Neuron (in vitro differentiated cells): ENCODE measurements around the gene KMT5C.

Experiments
- H2AFZ ChIP-seq: one replicate; pipeline ENCODE4 v1.6.1; 2013; ENCODE audit warnings: low read depth, mild to moderate bottlenecking, inconsistent platforms, low read length, moderate library complexity
- H3K27me3 ChIP-seq: one replicate; pipeline ENCODE4 v1.6.1; 2013; ENCODE audit warnings: low read length; ENCODE audit not compliant: insufficient read depth
- H3K36me3 ChIP-seq: one replicate; pipeline ENCODE4 v1.6.1; 2013; ENCODE audit warnings: low read length; ENCODE audit not compliant: insufficient read depth
- H3K4me1 ChIP-seq: one replicate; pipeline ENCODE4 v1.6.1; 2013; ENCODE audit warnings: low read length; ENCODE audit not compliant: insufficient read depth
- H3K4me3 ChIP-seq: 2 replicates; pipeline ENCODE4 v1.5.1; 2013; ENCODE audit warnings: mild to moderate bottlenecking, low read length, moderate library complexity
- H3K9me3 ChIP-seq: one replicate; pipeline ENCODE4 v1.6.1; 2013; ENCODE audit warnings: low read length

Gene KMT5C

DNA sequence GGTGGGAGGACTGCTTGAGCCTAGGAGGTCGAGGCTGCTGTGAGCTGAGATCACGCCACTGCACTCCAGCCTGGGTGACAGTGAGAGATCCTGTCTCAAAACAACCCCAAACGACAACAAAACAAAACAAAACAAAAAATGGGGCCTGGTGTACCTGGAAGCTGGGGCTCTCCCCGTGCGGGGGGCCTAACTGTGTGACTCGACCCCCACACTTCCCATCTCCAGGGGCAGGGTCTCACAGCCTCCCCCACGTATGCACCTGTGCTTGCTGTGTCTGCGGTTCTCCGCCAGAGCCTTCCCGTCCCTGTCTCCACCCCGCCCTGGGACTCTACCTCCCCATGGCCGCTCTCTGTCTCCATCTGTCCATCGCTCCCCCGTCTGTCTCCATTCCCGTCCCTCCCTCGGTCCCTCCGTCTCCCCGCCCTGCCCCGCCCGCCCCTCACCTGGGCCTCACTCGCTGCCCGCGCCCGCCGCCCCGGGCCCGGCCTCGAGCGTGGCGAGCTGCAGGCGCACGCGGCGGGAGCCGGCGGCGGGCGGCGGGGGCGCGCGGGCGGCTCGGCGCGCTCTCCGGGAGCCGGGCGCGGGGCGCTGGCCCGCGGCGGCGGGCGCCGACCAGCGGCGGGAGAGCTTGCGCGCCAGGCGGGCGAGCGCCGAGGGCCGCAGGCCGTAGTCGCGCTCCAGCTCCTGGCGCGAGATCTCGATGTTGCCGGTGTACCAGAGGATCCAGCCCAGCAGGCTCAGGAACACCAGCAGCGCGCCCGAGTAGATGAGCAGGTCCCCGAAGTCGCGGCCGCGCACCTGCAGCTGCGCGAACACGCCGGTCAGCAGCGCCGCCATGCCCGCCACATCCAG is 43.8 kb downstream of the KMT5C start:
- Histone ChIP-seq H3K36me3 (peaks cover 20% of the 10 kb centered on the region), H2AFZ (no peak overlapping the region), H3K27me3 (no peaks in the 10 kb centered on the region), H3K4me1 (peaks cover 28% of the 10 kb centered on the region), H3K9me3 (no peaks in the 10 kb centered on the region), H3K4me3 (no peak overlapping the region)

DNA sequence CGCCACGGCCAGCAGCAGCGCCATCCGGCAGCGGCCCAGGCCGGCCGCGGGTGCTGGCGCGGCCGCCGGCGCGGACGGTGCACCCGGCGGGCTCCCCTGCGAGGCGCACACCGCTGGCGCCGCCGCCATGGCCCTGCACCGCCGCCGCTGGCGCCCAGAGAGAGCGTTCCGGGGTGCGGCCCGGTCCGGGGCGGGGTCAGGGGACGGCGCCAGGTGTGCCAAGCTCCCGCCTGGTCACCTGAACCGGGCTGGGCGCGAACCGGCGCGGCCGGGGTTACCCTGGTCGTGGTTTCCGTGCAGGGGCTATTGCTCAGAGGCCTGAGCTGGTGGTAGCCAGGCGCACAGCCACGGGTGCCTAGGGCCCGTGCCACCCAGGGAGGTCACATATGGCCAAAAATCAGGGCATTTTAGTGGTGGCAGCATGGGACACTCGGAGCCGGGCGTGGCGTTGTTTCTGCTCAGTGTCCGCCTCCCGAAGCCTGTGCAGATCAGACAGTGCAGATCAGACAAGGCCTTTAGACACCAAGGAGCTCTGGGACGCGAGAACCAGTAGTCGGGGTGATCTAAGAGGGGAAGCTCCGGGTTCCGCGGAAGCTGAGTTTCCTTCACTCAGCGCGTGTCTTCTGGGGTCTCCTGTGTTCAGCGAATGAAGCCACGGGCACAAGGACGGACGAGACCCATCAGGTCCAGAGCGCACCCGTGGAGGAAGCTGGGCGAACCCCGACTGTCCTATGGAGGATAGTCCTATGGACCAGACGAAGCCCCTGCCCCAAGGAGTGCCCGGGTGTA is 44.6 kb downstream of the KMT5C start, which contains the start of gene TMEM238:
Gene TMEM238 (minus strand): TSS at position 162 of the 789 bp plus-strand sequence. CDS start 33 bp downstream, at position 129.
- peaks cover 28% of the 10 kb centered on the region for H3K36me3 ChIP-seq
- H2AFZ ChIP-seq: peak within 1 kb of the TSS; percentile 16
- no peaks in the 10 kb centered on the region for H3K27me3 ChIP-seq
- H3K9me3 ChIP-seq: no peaks in the 10 kb centered on the region
- peak within 1 kb of the TSS; percentile 76 for H3K4me3 ChIP-seq
- H3K4me1 ChIP-seq: peaks cover 29% of the 10 kb centered on the region

DNA sequence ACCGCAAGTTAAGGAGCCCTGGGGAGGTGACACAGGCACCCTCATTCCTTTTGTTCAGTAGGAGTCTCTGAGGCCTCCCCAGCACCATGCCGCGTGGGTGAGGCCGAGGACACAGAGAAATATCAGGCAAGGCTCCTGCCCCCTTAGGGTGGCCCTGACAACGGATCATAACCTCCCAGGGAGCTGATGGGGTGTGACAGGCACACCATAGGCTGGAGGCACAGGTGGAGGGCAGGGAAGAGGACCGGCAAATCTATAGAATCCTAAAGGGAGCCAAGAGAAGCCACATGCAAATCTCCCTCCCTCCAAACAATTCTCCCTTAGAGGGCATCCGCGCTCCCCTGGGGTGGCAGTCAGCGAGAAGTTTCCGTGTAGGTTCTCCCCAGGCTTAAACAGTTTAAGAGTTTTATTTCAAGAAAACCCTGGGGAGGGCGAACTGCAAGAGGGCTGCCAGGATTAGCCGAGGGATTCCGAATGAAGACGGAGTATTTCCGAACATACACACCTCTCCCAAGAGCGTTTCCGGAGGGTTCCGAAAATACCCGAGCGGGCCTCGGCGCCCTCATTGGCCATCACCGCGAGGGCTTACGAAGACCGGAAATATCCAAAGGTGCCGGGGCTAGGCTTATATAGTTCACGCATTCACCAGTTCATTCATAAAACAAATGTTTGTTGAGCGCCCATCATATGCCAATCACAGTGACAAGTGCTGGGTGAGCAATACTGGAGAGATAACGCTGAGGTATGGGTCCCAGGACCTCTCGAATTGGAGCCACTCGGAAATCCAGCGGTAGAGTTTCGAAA is 45.4 kb downstream of the KMT5C start:
- Histone ChIP-seq H2AFZ (peak overlapping the region; percentile 16), H3K27me3 (no peaks in the 10 kb centered on the region), H3K4me1 (peaks cover 29% of the 10 kb centered on the region), H3K9me3 (no peaks in the 10 kb centered on the region), H3K4me3 (peak overlapping the region; percentile 76), H3K36me3 (peaks cover 36% of the 10 kb centered on the region)

DNA sequence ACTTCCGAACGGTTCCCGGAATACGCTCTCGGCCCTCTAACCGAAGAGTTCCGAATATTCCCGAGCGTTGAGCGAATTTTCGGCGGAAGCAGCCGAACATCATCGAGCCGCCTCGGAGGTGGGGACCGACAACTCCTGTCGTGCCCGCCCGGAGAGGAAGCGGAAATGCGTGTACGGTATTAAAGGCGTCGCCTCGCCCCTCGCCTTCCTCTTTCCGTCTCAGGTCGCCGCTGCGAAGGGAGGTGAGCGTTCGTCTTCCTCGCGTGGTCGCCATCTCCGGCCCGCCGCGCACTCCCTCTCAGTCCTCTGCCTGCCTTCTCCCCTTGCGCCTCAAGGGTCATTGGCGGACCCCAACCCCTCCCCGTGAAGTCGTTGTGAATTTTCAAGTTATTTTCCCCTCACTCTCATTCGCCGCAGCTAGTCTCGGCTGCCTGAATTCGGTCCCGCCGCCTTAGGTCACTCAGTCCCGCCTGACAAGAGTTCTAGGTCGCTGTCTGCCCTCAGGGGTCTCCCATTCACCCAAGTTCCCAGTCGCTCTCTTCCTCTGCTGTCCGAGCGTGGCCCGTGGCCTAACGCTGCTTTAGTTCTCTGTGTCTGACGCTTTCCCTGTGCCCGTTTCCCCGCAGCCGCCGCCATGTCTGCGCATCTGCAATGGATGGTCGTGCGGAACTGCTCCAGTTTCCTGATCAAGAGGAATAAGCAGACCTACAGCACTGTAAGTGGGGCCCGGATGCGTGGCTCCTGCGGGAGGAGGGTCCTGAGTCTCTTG is 46.2 kb downstream of the KMT5C start, which contains the start of gene RPL28:
Gene RPL28 (plus strand): TSS at position 209 of the 769 bp plus-strand sequence. CDS start 426 bp downstream, at position 635.
- peaks cover 39% of the 10 kb centered on the region for H3K36me3 ChIP-seq
- peaks cover 29% of the 10 kb centered on the region for H3K4me1 ChIP-seq
- no peaks in the 10 kb centered on the region for H3K27me3 ChIP-seq
- H2AFZ ChIP-seq: peak within 1 kb of the TSS; percentile 16
- no peaks in the 10 kb centered on the region for H3K9me3 ChIP-seq
- peak within 1 kb of the TSS; percentile 76 for H3K4me3 ChIP-seq

DNA sequence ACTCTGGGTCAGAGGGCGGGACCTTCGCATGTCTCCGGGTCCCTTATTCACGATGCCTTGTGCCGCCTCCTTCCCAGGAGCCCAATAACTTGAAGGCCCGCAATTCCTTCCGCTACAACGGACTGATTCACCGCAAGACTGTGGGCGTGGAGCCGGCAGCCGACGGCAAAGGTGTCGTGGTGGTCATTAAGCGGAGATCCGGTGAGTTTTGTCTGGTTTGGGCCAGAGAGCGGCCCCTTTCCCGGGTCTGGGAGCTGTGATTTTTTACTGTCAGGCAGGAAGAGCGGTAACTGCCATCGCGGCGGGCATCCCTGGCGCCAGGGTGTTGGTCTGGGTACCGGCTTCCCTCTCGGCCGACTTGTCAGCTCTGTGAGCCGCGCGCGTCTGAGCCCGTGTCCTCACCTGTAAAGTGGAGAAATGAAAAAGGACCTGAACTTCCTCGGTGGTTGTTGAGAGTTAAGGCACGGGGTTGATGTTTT is 46.9 kb downstream of the KMT5C start:
- no peaks in the 10 kb centered on the region for H3K27me3 ChIP-seq
- no peak overlapping the region for H2AFZ ChIP-seq
- H3K36me3 ChIP-seq: peaks cover 45% of the 10 kb centered on the region
- H3K4me3 ChIP-seq: peak overlapping the region; percentile 76
- peaks cover 29% of the 10 kb centered on the region for H3K4me1 ChIP-seq
- H3K9me3 ChIP-seq: no peaks in the 10 kb centered on the region

DNA sequence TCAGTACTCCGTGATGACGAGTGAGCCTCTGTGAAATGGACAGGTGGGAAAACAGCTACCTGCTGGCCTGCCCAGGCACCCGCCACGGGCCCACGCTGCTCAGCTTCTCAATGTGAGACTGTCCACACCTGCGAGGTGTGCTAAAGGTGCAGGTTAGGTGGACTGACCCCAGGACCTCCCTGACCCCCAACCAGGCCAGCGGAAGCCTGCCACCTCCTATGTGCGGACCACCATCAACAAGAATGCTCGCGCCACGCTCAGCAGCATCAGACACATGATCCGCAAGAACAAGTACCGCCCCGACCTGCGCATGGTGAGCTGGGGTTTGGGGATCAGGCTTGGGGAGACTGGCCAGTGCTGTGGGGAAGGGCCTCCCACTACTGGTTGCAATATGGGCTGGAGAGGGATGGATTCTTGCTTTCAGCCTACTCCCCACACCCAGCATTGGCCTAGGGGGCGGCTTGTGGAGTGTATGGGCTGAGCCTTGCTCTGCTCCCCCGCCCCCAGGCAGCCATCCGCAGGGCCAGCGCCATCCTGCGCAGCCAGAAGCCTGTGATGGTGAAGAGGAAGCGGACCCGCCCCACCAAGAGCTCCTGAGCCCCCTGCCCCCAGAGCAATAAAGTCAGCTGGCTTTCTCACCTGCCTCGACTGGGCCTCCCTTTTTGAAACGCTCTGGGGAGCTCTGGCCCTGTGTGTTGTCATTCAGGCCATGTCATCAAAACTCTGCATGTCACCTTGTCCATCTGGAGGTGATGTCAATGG is 48.2 kb downstream of the KMT5C start:
- H2AFZ ChIP-seq: no peak overlapping the region
- peaks cover 46% of the 10 kb centered on the region for H3K36me3 ChIP-seq
- H3K9me3 ChIP-seq: no peaks in the 10 kb centered on the region
- H3K4me3 ChIP-seq: peak overlapping the region; percentile 76
- peaks cover 29% of the 10 kb centered on the region for H3K4me1 ChIP-seq
- no peaks in the 10 kb centered on the region for H3K27me3 ChIP-seq

DNA sequence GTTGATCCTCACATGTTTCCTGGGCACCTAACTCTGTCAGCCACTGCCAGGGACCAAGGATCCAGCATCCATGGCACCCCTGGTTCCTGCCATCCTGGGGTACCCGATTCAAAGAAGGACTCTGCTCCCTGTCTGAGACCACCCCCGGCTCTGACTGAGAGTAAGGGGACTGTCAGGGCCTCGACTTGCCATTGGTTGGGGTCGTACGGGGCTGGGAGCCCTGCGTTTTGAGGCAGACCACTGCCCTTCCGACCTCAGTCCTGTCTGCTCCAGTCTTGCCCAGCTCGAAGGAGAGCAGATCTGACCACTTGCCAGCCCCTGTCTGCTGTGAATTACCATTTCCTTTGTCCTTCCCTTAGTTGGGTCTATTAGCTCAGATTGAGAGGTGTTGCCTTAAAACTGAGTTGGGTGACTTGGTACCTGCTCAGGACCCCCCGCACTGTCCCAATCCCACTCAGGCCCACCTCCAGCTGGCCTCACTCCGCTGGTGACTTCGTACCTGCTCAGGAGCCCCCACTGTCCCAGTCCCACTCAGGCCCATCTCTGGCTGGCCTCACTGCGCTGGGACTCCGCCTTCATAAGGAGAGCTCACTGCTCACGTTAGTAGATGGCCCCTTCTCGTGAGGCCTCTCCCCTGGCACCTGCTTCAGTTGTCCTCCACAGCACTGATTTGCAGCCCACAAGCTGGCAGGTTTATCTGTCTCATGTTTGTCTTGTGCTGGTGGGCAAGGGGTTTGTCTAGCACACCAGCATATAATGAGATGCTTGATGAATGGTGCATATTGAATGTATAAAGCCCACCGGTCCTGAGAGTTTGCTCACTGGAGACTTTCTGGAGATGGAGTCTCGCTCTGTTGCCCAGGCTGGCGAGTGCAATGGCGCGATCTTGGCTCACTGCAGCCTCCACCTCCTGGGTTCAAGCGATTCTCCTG is 50.0 kb downstream of the KMT5C start:
- H3K4me1 ChIP-seq: peaks cover 28% of the 10 kb centered on the region

DNA sequence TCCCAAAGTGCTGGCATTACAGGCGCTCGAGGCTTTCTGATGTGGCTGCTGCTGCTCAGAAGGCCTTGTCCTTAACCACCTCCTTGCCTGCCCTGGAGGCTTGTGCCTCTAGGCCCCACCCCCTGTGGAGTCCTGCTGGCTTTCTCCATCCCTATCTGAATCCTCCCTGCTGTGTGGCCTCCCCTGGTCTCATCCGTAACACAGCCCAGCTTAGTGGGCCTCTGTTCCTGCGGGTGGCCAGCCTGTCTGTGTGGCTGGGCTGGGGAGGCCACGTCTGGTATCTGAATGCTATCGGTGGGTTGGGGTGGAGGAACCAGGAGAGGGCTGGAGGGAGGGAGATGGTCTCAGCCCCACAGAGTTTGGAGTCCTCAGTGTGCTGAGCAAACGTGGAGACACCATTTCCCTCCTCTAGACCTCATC is 50.8 kb downstream of the KMT5C start:
- H2AFZ ChIP-seq: no peak overlapping the region
- no peak overlapping the region for H3K4me3 ChIP-seq
- H3K27me3 ChIP-seq: no peaks in the 10 kb centered on the region
- H3K4me1 ChIP-seq: peaks cover 23% of the 10 kb centered on the region
- H3K36me3 ChIP-seq: peaks cover 46% of the 10 kb centered on the region
- H3K9me3 ChIP-seq: no peaks in the 10 kb centered on the region

More for the DNA sequence above, 50.0 kb downstream of the KMT5C start:
- Histone ChIP-seq H3K9me3 (no peaks in the 10 kb centered on the region), H2AFZ (no peak overlapping the region), H3K27me3 (no peaks in the 10 kb centered on the region), H3K4me3 (no peak overlapping the region), H3K36me3 (peaks cover 46% of the 10 kb centered on the region)

DNA sequence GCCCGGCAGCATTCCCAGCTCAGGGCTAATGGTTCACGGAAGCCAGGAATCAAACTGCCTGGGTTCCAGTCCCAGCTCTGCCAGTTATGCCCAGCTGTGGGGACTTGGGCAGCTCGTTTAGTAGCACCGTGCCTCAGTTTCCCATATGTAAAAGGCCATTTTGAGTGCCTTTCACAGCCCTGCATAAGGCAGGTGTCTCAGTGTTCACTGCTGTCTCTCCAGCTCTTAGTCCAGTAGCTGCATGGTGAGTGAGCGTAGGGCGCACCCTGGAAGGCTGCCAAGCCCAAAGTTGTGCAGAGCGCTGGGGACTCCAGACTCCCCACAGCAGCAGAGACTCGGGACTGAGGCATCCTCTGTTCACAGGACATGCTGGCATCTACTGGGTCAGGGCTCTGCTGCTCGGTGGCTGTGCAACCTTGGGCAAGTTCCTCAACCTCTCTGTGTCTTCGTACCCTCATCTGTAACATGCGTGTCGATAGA is 51.6 kb downstream of the KMT5C start:
- no peaks in the 10 kb centered on the region for H3K9me3 ChIP-seq
- H2AFZ ChIP-seq: no peak overlapping the region
- H3K27me3 ChIP-seq: no peaks in the 10 kb centered on the region
- peaks cover 46% of the 10 kb centered on the region for H3K36me3 ChIP-seq
- H3K4me1 ChIP-seq: peaks cover 23% of the 10 kb centered on the region
- H3K4me3 ChIP-seq: no peak overlapping the region

DNA sequence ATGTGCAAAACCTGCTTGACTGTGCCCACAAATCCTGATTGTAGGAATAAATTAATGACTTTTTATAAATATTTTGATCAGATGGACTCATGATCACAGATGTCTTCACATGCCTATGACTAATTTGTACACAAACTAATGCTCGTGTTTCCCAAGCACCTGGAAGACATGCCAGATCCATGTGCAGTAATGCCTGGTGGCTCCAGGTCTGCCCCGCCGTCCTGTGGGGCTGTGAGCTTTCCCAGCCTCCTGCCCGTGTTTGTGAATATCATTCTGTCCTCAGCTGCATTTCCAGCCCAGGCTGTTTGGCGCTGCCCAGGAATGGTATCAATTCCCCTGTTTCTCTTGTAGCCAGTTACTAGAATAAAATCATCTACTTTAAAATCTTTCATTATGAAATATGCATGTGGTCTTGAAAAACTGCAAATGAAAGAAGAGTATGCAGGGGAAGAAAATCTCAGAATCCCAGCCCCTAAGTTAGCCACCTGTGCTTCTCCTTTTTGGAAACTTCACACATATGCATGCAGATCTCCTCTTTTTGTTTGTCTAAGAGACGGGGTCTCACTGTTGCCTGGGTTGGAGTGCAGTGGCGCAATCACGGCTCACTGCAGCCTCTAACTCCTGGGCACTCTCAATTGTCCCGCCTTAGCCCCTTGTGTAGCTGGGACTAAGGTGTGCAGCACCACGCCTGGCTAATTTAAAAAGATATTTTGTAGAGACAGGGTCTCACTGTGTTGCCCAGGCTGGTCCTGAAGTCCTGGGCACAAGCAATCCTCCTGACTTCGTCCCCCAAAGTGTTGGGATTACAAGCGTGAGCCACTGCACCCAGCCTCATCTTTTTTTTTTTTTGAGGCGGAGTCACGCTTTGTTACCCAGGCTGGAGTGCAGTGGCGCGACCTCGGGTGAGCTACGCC is 52.3 kb downstream of the KMT5C start:
- Histone ChIP-seq H3K4me3 (no peak overlapping the region), H3K36me3 (peaks cover 42% of the 10 kb centered on the region), H2AFZ (no peak overlapping the region), H3K4me1 (peaks cover 17% of the 10 kb centered on the region), H3K9me3 (no peaks in the 10 kb centered on the region), H3K27me3 (no peaks in the 10 kb centered on the region)
